ENCODE measurements around the gene SYTL3.

DNA sequence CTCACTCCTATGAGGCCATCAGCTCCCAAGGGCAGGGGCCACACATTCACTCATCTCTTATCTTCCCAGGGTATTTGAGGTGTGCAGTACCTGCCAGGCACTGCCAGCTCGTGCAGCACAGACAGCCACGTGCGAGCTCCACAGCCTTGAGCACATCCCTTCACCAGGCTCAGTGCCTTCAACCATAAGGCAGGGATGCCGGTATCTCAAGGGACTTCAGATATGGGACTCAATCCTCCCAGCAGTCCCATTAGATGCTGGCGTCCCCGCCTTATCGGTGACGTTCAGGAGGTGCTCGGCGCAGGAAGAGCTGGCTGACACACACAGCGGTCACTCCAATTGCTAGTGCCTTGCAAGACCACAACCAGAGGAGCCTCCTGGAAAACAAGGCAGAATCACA is 122.3 kb downstream of the SYTL3 start:
- TF ChIP-seq, protein P1, sequence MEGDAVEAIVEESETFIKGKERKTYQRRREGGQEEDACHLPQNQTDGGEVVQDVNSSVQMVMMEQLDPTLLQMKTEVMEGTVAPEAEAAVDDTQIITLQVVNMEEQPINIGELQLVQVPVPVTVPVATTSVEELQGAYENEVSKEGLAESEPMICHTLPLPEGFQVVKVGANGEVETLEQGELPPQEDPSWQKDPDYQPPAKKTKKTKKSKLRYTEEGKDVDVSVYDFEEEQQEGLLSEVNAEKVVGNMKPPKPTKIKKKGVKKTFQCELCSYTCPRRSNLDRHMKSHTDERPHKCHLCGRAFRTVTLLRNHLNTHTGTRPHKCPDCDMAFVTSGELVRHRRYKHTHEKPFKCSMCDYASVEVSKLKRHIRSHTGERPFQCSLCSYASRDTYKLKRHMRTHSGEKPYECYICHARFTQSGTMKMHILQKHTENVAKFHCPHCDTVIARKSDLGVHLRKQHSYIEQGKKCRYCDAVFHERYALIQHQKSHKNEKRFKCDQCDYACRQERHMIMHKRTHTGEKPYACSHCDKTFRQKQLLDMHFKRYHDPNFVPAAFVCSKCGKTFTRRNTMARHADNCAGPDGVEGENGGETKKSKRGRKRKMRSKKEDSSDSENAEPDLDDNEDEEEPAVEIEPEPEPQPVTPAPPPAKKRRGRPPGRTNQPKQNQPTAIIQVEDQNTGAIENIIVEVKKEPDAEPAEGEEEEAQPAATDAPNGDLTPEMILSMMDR (conservative IDR thresholded peaks at IDR 0.05; ENCODE audit: low read length): no peak
- no peak for TF ChIP-seq EZH2phosphoT487 (IDR thresholded peaks at IDR 0.05; ENCODE audit: borderline replicate concordance)
